Right lobe of liver (tissue), 6 donors: Measurements from ENCODE around the gene LRRC10B. TPM values are rescaled to one million over a fixed set of nuclear protein-coding genes. Genes with fewer than 3 reads are reported as not detected.

Source experiments
- ATAC-seq, 4 donors: fragments of 200-7000 bp; cut with Tn5 transposase; one replicate each; pipeline ENCODE4 v1.9.1; 2020; ENCODE audit warnings: mild to moderate bottlenecking in 4 of 4, moderate library complexity in 4 of 4
- DNase-seq, 3 donors: peaks; one replicate each; pipeline ENCODE4 v3.0.0-alpha.2; 2020
- H3K27ac ChIP-seq, 3 donors: fragments of 200-600 bp; one replicate each; pipeline ENCODE4 v1.8.0; 2022
- H3K27me3 ChIP-seq, 2 donors: fragments of 200-600 bp; one replicate each; pipeline ENCODE4 v1.8.0; 2022
- H3K36me3 ChIP-seq, 4 donors: fragments of 200-600 bp; sonication (generic) in 1 of 4; one replicate each; pipeline versions ENCODE4 v1.5.1 to v1.8.0; 2017 to 2022; ENCODE audit warnings: control low read depth in 1 of 4
- H3K4me1 ChIP-seq, 4 donors: fragments of 200-600 bp; sonication (generic) in 1 of 4; one replicate each; pipeline versions ENCODE4 v1.5.1 to v1.8.0; 2017 to 2022; ENCODE audit warnings: control low read depth in 1 of 4
- H3K4me3 ChIP-seq, 3 donors: fragments of 200-600 bp; one replicate each; pipeline ENCODE4 v1.8.0; 2022
- H3K9me3 ChIP-seq, 4 donors: fragments of 200-600 bp; sonication (generic) in 1 of 4; one replicate each; pipeline versions ENCODE4 v1.5.1 to v1.8.0; 2017 to 2022; ENCODE audit warnings: control low read depth in 1 of 4
- CTCF ChIP-seq, 4 donors: fragments of 200-600 bp in 3 of 4; fragments of 450-650 bp in 1 of 4; IDR thresholded peaks; one replicate each; pipeline versions ENCODE4 v1.5.1 to v1.8.0; 2016 to 2022; ENCODE audit warnings: antibody characterized with exemption in 4 of 4, mild to moderate bottlenecking in 2 of 4
- POLR2A ChIP-seq: fragments of 450-650 bp; IDR thresholded peaks from one replicate; pipeline ENCODE4 v1.6.1; 2017; ENCODE audit warnings: antibody characterized with exemption, mild to moderate bottlenecking
- WGBS: methylation state at CpG from one replicate; pipeline ENCODE4 v1.1.6; 2018; ENCODE audit warnings: low coverage, low lambda C conversion rate; ENCODE audit not compliant: insufficient coverage; ENCODE audit errors: missing lambda C conversion rate; 5-methylcytosine and 5-hydroxymethylcytosine counted together
- intact Hi-C, 2 donors: fragments of 100-400 bp; cut with DNase I; formaldehyde crosslinking; loops; one replicate each; pipeline versions ENCODE4 v1.11.2 to v1.14.1; 2022
- total RNA-seq, 6 experiments: library from RNA; depleted of rRNA in 2 of 6; stranded (reverse); fragments of >200 nt in 2 of 6; fragmentation: NEBNext Ultra II Directional in 3 of 6; extraction: Animal tissue kit (Norgen Biotek cat#: 25700) in 3 of 6; gene quantifications; one replicate each; pipeline versions ENCODE4 v1.1.0 to v1.2.4, GENCODE V29; 2016 to 2023
- donor health status: DM: no; HTN: yes; CAD: no.
- donor health status: DM: no; HTN: no; CAD: no.
- donor health status: DM: no; HTN: no; CAD: no.
- donor health status: DM: no; HTN: yes; CAD: no.
- donor health status: DM: no; HTN: yes; CAD: no.

Gene LRRC10B
- total RNA-seq, 6 experiments from 2014 or later: not detected

GRCh38 chr11:61535998-61536675, 27.6 kb downstream of the LRRC10B start:
- no CpG with 5 or more reads among the region's 17 CpGs for WGBS
- intact Hi-C loops: loop anchor here in 1 of 2 donors (10.0 kb wide), 1 partner anchor 89 kb away; no protein-coding TSS in a partner anchor
- no peak for DNase-seq
- Histone ChIP-seq H3K27ac (no peak overlapping the region), H3K27me3 (no peaks in the 10 kb centered on the region), H3K4me1 (peaks cover 0 to 21% (median 9%) of the 10 kb centered on the region in 4 donors), H3K9me3 (no peaks in the 10 kb centered on the region), H3K36me3 (no peaks in the 10 kb centered on the region), H3K4me3 (no peak overlapping the region)
- no peak for ATAC-seq
- TF ChIP-seq POLR2A: no peak
- no peak for TF ChIP-seq CTCF (IDR thresholded peaks at IDR 0.05)

- H3K36me3 ChIP-seq: no peaks in the 10 kb centered on the region
- WGBS: 50% methylated on average over 1 of the region's 2 CpGs
- TF ChIP-seq POLR2A: no peak
- no peak for TF ChIP-seq CTCF (IDR thresholded peaks at IDR 0.05)
- DNase-seq (no peak), ATAC-seq (no peak)
- no peaks in the 10 kb centered on the region for H3K27me3 ChIP-seq
- H3K27ac ChIP-seq: no peak overlapping the region
- no peaks in the 10 kb centered on the region for H3K9me3 ChIP-seq
- H3K4me1 ChIP-seq: peaks cover 0 to 14% (median 6%) of the 10 kb centered on the region in 4 donors
- intact Hi-C loops: loop anchor here in 1 of 2 donors (10.0 kb wide), 1 partner anchor 88 kb away; no protein-coding TSS in a partner anchor
- no peak overlapping the region for H3K4me3 ChIP-seq
Measured at GRCh38 chr11:61536676-61537270, 28.2 kb downstream of the LRRC10B start.

DNA sequence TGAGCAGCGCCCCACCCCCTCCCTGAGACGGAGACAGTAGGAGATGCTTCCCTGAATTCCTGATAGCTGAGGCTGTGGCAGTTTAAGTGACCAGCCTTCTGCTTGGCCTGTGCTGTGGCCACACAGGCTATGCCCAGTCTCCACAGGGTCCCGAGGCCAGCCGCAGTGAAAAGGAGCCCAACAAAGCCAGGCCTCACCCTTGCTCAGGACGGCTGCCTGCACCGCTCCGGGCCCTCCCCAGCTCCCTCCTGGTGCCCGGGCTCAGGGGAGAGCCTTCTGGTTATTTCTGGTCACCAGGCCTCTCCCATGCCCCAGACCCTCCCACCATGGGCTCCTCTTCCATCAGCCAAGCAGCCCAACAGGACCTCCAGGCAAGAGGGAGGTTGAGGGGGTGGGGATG, 28.8 kb downstream of the LRRC10B start:
- H3K9me3 ChIP-seq: no peaks in the 10 kb centered on the region
- H3K27ac ChIP-seq: no peak overlapping the region
- intact Hi-C loops: loop anchor here in 1 of 2 donors (10.0 kb wide), 1 partner anchor 87 kb away; no protein-coding TSS in a partner anchor
- peaks cover 0 to 9% (median 3%) of the 10 kb centered on the region in 4 donors for H3K4me1 ChIP-seq
- no CpG with 5 or more reads among the region's 8 CpGs for WGBS
- no peaks in the 10 kb centered on the region for H3K36me3 ChIP-seq
- no peak overlapping the region for H3K4me3 ChIP-seq
- no peaks in the 10 kb centered on the region for H3K27me3 ChIP-seq
- ATAC-seq: no peak
- no peak for TF ChIP-seq CTCF (IDR thresholded peaks at IDR 0.05)
- TF ChIP-seq POLR2A: no peak
- DNase-seq: no peak

DNA sequence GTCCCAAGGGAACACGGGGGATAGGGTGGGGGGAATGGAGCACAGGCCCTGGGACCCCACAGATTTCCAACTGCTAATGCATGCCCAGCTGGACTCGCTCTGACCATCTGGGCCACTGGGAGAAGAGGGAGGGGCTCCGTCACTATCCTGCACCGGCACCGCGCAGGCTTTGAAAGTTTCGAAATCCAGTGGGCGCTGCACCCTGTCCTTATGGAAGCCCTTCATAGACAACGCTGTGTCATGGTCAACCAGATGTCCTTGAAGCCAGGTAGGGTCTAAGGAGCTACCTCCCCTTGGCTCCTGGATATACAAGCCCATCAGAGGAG, 30.1 kb downstream of the LRRC10B start:
- H3K27me3 ChIP-seq: no peaks in the 10 kb centered on the region
- TF ChIP-seq POLR2A (no peak), CTCF (IDR thresholded peaks at IDR 0.05) (no peak)
- intact Hi-C loops: loop anchor here in 1 of 2 donors (10.0 kb wide), 1 partner anchor 86 kb away; no protein-coding TSS in a partner anchor
- peaks cover 0 to 3% (median 0%) of the 10 kb centered on the region in 4 donors for H3K4me1 ChIP-seq
- 86% methylated on average over 4 of the region's 9 CpGs for WGBS
- H3K36me3 ChIP-seq: no peaks in the 10 kb centered on the region
- H3K9me3 ChIP-seq: no peaks in the 10 kb centered on the region
- no peak for ATAC-seq
- DNase-seq: no peak
- no peak overlapping the region for H3K4me3 ChIP-seq
- no peak overlapping the region for H3K27ac ChIP-seq
